Globus pallidus (tissue), 1 donor: ENCODE measurements around the gene C11orf71.

ENCODE experiments used
- DNase-seq: peaks from one replicate; pipeline ENCODE4 v3.0.0-alpha.2; 2015; ENCODE audit warnings: low spot score

Gene C11orf71

GRCh38 chr11:114359342-114359741 lies 41.0 kb downstream of the C11orf71 start:
- no peak for DNase-seq

- no peak for DNase-seq
These were observed 41.6 kb downstream of the C11orf71 start for GRCh38 chr11:114358716-114359115.

- DNase-seq: no peak
These were observed 46.2 kb downstream of the C11orf71 start for GRCh38 chr11:114354076-114354475.

- DNase-seq: no peak
These were observed 46.9 kb downstream of the C11orf71 start for GRCh38 chr11:114353443-114353842.

- no peak for DNase-seq
These were observed 50.3 kb downstream of the C11orf71 start for GRCh38 chr11:114350022-114350421.
